AG04449 (cell line): ENCODE data around the gene FAM110A.
"Not testable (repeated sequence)": the region's sequence is repeated elsewhere in the genome, so short reads cannot be mapped to it uniquely, and the experiment has no call there.

ENCODE experiments used
- CTCF ChIA-PET: fragments of 350-600 bp; formaldehyde crosslinking; extraction: SDS; loops from one replicate; lab custom pipeline; 2021; ENCODE audit warnings: antibody characterized with exemption; lab: Yijun Ruan, JAX
- POLR2A ChIA-PET: fragments of 400-600, 350-600 bp; formaldehyde crosslinking; extraction: SDS; loops from one replicate; lab custom pipeline; 2020; ENCODE audit warnings: antibody characterized with exemption, inconsistent platforms; lab: Yijun Ruan, JAX
- DNase-seq: peaks from one replicate; pipeline ENCODE4 v3.0.0-alpha.2; 2010; ENCODE audit warnings: low read depth, low spot score
- H3K4me3 ChIP-seq: 2 replicates; pipeline ENCODE4 v1.5.1; 2011; ENCODE audit warnings: low read depth, mild to moderate bottlenecking, control low read depth, low read length
- CTCF ChIP-seq: IDR thresholded peaks from one replicate; pipeline ENCODE4 v1.5.1; 2011; ENCODE audit warnings: mild to moderate bottlenecking, moderate library complexity, low read length, control low read depth, inconsistent platforms; ENCODE audit not compliant: insufficient read depth; ENCODE audit errors: missing control alignments

Gene FAM110A

GRCh38 chr20:889106-889505 lies 55.6 kb downstream of the FAM110A start:
- no peak overlapping the region for H3K4me3 ChIP-seq
- ChIA-PET CTCF (no interaction called here), POLR2A (no interaction called here)
- no peak for TF ChIP-seq CTCF
- no peak for DNase-seq

GRCh38 chr20:889932-890463 lies 56.5 kb downstream of the FAM110A start:
- no peak overlapping the region for H3K4me3 ChIP-seq
- ChIA-PET CTCF (interaction anchor here (1.4 kb wide), 1 partner anchor 66 kb away, joined by 4 read pairs; no protein-coding TSS in a partner anchor), POLR2A (interaction anchor here (0.8 kb wide), 1 partner anchor 29 kb away, joined by 3 read pairs; no protein-coding TSS in a partner anchor)
- DNase-seq = no peak
- TF ChIP-seq CTCF = no peak

DNA sequence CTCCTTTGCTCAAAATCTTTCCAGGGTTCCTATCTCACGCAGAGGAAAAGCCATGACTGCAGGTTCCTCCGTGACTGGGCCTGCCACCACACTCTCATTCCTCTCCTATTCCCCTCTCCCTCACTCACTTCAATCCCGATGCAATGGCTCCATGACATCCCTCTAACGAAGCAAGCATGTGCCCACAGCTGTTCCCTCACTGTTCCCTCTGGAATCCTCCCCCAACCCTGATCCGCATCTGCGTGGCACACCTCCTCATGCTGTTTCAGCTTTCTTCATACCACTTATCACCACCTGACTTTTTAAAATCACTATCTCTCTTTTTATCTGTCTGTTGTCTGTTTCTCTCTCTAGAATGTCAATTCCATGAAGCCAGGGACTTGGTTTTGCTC lies 57.1 kb downstream of the FAM110A start:
- no peak for DNase-seq
- ChIA-PET POLR2A (no interaction called here), CTCF (interaction anchor here (1.4 kb wide), 1 partner anchor 65 kb away, joined by 4 read pairs; no protein-coding TSS in a partner anchor)
- no peak for TF ChIP-seq CTCF
- no peak overlapping the region for H3K4me3 ChIP-seq

- no peak for TF ChIP-seq CTCF
- ChIA-PET CTCF (interaction anchor here (1.4 kb wide), 1 partner anchor 65 kb away, joined by 4 read pairs; no protein-coding TSS in a partner anchor), POLR2A (no interaction called here)
- H3K4me3 ChIP-seq = no peak overlapping the region
- DNase-seq = no peak
Measured at GRCh38 chr20:891058-891705, 57.7 kb downstream of the FAM110A start.

- DNase-seq = no peak
- TF ChIP-seq CTCF = no peak
- ChIA-PET POLR2A (no interaction called here), CTCF (no interaction called here)
- no peak overlapping the region for H3K4me3 ChIP-seq
Measured at GRCh38 chr20:891706-892080, 58.2 kb downstream of the FAM110A start.

DNA sequence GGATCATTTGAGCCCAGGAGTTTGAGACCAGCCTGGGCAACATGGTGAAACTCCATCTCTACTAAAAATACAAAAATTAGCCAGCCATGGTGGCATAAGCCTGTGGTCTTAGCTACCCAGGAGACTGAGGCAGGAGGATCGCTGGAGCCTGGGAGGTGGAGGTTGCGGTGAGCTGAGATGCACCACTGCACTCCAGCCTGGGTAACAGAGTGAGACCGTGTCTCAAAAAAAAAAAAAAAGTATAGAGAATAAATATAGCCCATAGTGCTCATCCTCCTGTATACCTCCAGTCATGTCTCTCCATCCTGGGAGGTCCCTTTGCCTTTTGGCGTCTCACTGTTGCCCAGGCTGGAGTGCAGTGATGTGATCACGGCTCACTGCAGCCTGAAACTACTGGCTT lies 58.9 kb downstream of the FAM110A start:
- POLR2A ChIA-PET, CTCF ChIA-PET: not testable (repeated sequence)

More for the DNA sequence above, 58.9 kb downstream of the FAM110A start:
- DNase-seq, H3K4me3 ChIP-seq: not testable (repeated sequence)
